Activated B cell treated with CpG ODN at 0.5 μM for 24 hours (primary cell): ENCODE measurements around the gene CDC42EP1. TPM values are rescaled to one million over a fixed set of nuclear protein-coding genes. Genes with fewer than 3 reads are reported as not detected.

Experiments
- ATAC-seq: fragments of 200-7000 bp; cut with Tn5 transposase; one replicate; pipeline ENCODE4 v1.10.0; 2021; ENCODE audit warnings: low read depth, mild to moderate bottlenecking, moderate library complexity
- CTCF ChIA-PET: fragments of 350-600 bp; sonication (Branson Sonifier 250); formaldehyde crosslinking; loops from one replicate; lab custom pipeline; 2021; ENCODE audit warnings: antibody characterized with exemption; lab: Charles Lee
- POLR2A ChIA-PET: fragments of 350-600 bp; sonication (Branson Sonifier 250); formaldehyde crosslinking; loops from one replicate; lab custom pipeline; 2021; ENCODE audit warnings: antibody characterized with exemption; lab: Charles Lee
- DNase-seq: peaks from one replicate; pipeline ENCODE4 v3.0.0; 2022
- H3K27ac Mint-ChIP-seq: one replicate; pipeline ENCODE4 v1.8.0; 2020; ENCODE audit warnings: mixed read lengths
- H3K27me3 Mint-ChIP-seq: one replicate; pipeline ENCODE4 v1.8.0; 2021; ENCODE audit warnings: mixed read lengths
- H3K36me3 Mint-ChIP-seq: one replicate; pipeline ENCODE4 v1.8.0; 2021; ENCODE audit warnings: low read depth, mixed read lengths
- H3K4me1 Mint-ChIP-seq: one replicate; pipeline ENCODE4 v1.8.0; 2021; ENCODE audit warnings: mixed read lengths
- H3K4me3 Mint-ChIP-seq: one replicate; pipeline ENCODE4 v1.8.0; 2020; ENCODE audit warnings: mild to moderate bottlenecking, mixed read lengths
- H3K9me3 Mint-ChIP-seq: one replicate; pipeline ENCODE4 v1.8.0; 2020; ENCODE audit warnings: mixed read lengths
- CTCF ChIP-seq: fragments of 200-600 bp; IDR thresholded peaks from one replicate; pipeline ENCODE4 v1.8.0; 2022; ENCODE audit warnings: antibody characterized with exemption, mild to moderate bottlenecking
- intact Hi-C: fragments of 100-400 bp; cut with micrococcal nuclease; formaldehyde crosslinking; loops from one replicate; pipeline ENCODE4 v1.15.1; 2024
- total RNA-seq: library from RNA; stranded (reverse); gene quantifications from 2 replicates; pipeline ENCODE4 v1.2.3, GENCODE V29; 2022

The CDC42EP1 gene
- total RNA-seq, 1 donor from 2014 or later, result not detected

GRCh38 chr22:37520776-37521191, 39.5 kb upstream of the CDC42EP1 start:
- Mint-ChIP-seq H3K27me3 (peaks cover 40% of the 10 kb centered on the region), H3K4me3 (no peak overlapping the region), H3K27ac (no peak overlapping the region), H3K36me3 (no peaks in the 10 kb centered on the region), H3K4me1 (peaks cover 4% of the 10 kb centered on the region), H3K9me3 (peaks cover 2% of the 10 kb centered on the region)
- no peak for DNase-seq
- no peak for TF ChIP-seq CTCF
- ChIA-PET CTCF (no interaction called here), POLR2A (no interaction called here)
- no peak for ATAC-seq
- intact Hi-C loops, result no loop called here

GRCh38 chr22:37521236-37521739, 39.0 kb upstream of the CDC42EP1 start:
- Mint-ChIP-seq H3K4me1 (peaks cover 4% of the 10 kb centered on the region), H3K36me3 (no peaks in the 10 kb centered on the region), H3K27ac (no peak overlapping the region), H3K9me3 (peaks cover under 1% of the 10 kb centered on the region), H3K27me3 (peaks cover 44% of the 10 kb centered on the region), H3K4me3 (no peak overlapping the region)
- CTCF ChIA-PET, result no interaction called here
- POLR2A ChIA-PET, result no interaction called here
- no peak for DNase-seq
- intact Hi-C loops, result no loop called here
- no peak for TF ChIP-seq CTCF
- no peak for ATAC-seq

- ChIA-PET CTCF (interaction anchor here (0.9 kb wide), 1 partner anchor 45 kb away, joined by 3 read pairs; no protein-coding TSS in a partner anchor), POLR2A (no interaction called here)
- H3K27ac Mint-ChIP-seq, result no peak overlapping the region
- intact Hi-C loops, result no loop called here
- ATAC-seq (no peak), DNase-seq (no peak)
- H3K27me3 Mint-ChIP-seq, result peaks cover 44% of the 10 kb centered on the region
- H3K4me3 Mint-ChIP-seq, result no peak overlapping the region
- no peaks in the 10 kb centered on the region for H3K9me3 Mint-ChIP-seq
- no peaks in the 10 kb centered on the region for H3K36me3 Mint-ChIP-seq
- peaks cover 4% of the 10 kb centered on the region for H3K4me1 Mint-ChIP-seq
- TF ChIP-seq CTCF, result no peak
Observed at GRCh38 chr22:37522482-37522881, 37.8 kb upstream of the CDC42EP1 start.

GRCh38 chr22:37525073-37525745, 35.1 kb upstream of the CDC42EP1 start:
- Mint-ChIP-seq H3K27ac (no peak overlapping the region), H3K4me3 (no peak overlapping the region), H3K36me3 (no peaks in the 10 kb centered on the region), H3K9me3 (no peaks in the 10 kb centered on the region), H3K27me3 (peaks cover 39% of the 10 kb centered on the region), H3K4me1 (no peaks in the 10 kb centered on the region)
- DNase-seq, result no peak
- intact Hi-C loops, result no loop called here
- TF ChIP-seq CTCF, result no peak
- ChIA-PET POLR2A (no interaction called here), CTCF (no interaction called here)
- no peak for ATAC-seq

GRCh38 chr22:37525746-37526350, 34.4 kb upstream of the CDC42EP1 start:
- H3K4me3 Mint-ChIP-seq, result no peak overlapping the region
- ChIA-PET CTCF (no interaction called here), POLR2A (no interaction called here)
- DNase-seq (no peak), ATAC-seq (no peak)
- peaks cover 35% of the 10 kb centered on the region for H3K27me3 Mint-ChIP-seq
- no peak overlapping the region for H3K27ac Mint-ChIP-seq
- intact Hi-C loops, result no loop called here
- TF ChIP-seq CTCF, result no peak
- H3K36me3 Mint-ChIP-seq, result no peaks in the 10 kb centered on the region
- no peaks in the 10 kb centered on the region for H3K9me3 Mint-ChIP-seq
- no peaks in the 10 kb centered on the region for H3K4me1 Mint-ChIP-seq
